KMS-11 (cell line): ENCODE measurements around the gene FRMD1.

Source experiments
- H2AFZ ChIP-seq: fragments of 200-600 bp; sonication (generic); 2 replicates; pipeline ENCODE4 v1.6.1; 2016; ENCODE audit warnings: antibody characterized with exemption, mixed run types, low read depth
- H3K27ac ChIP-seq: fragments of 200-600 bp; sonication (generic); 2 replicates; pipeline ENCODE4 v1.6.1; 2016; ENCODE audit warnings: mild to moderate bottlenecking, mixed run types
- H3K27me3 ChIP-seq: fragments of 200-600 bp; sonication (generic); 2 replicates; pipeline ENCODE4 v1.6.1; 2017; ENCODE audit warnings: mild to moderate bottlenecking, low read depth, mixed run types, moderate library complexity; ENCODE audit not compliant: insufficient read depth
- H3K36me3 ChIP-seq: fragments of 200-600 bp; sonication (generic); 2 replicates; pipeline ENCODE4 v1.6.1; 2017; ENCODE audit warnings: mild to moderate bottlenecking, mixed run types; ENCODE audit not compliant: insufficient read depth
- H3K4me1 ChIP-seq: fragments of 200-600 bp; sonication (generic); 2 replicates; pipeline ENCODE4 v1.6.1; 2016; ENCODE audit warnings: mild to moderate bottlenecking, low read depth, mixed run types; ENCODE audit not compliant: poor library complexity, severe bottlenecking
- H3K4me2 ChIP-seq: fragments of 200-600 bp; sonication (generic); 2 replicates; pipeline ENCODE4 v1.7.0; 2016; ENCODE audit warnings: mild to moderate bottlenecking, mixed run types
- H3K4me3 ChIP-seq: fragments of 200-600 bp; sonication (generic); IDR thresholded peaks from 2 replicates; pipeline ENCODE4 v1.6.1; 2017; ENCODE audit warnings: low read depth, low read length, mixed read lengths; ENCODE audit not compliant: insufficient read depth
- H3K79me2 ChIP-seq: fragments of 200-600 bp; sonication (generic); 2 replicates; pipeline ENCODE4 v1.6.1; 2016; ENCODE audit warnings: low read depth, mixed run types; ENCODE audit not compliant: insufficient read depth
- H3K9ac ChIP-seq: fragments of 200-600 bp; sonication (generic); 2 replicates; pipeline ENCODE4 v1.6.1; 2016; ENCODE audit warnings: mild to moderate bottlenecking, mixed run types
- H4K20me1 ChIP-seq: fragments of 200-600 bp; sonication (generic); 2 replicates; pipeline ENCODE4 v1.6.1; 2016; ENCODE audit warnings: mild to moderate bottlenecking, mixed run types; ENCODE audit not compliant: insufficient read depth
- TF ChIP-seq, protein P1 (sequence below): fragments of 200-600 bp; sonication (generic); conservative IDR thresholded peaks from 2 replicates; pipeline ENCODE4 v1.6.1; 2017; ENCODE audit warnings: low read depth, mild to moderate bottlenecking, antibody characterized with exemption, low read length, moderate library complexity, mixed read lengths

The FRMD1 gene

DNA sequence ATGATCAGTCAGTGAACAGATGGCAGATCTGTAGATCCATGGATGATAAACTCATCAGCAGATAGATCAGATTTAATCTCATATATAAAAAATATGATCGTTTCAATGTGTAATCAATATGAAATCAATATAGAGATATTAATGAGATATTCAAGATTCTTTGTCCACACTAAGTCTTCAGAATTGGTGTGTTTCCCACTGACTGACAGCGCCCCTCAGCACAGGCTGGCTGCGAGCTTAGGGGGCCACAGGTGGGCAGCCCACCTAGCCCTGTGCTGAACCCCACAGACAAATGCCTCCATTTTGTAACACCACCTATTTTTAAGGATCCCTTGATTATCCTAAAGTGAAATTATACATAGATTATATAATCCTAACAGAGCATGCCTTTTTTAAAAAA lies 32.3 kb downstream of the FRMD1 start:
- H3K4me1 ChIP-seq, result no peaks in the 10 kb centered on the region
- no peak overlapping the region for H2AFZ ChIP-seq
- no peaks in the 10 kb centered on the region for H3K36me3 ChIP-seq
- no peaks in the 10 kb centered on the region for H4K20me1 ChIP-seq
- H3K27ac ChIP-seq, result no peak overlapping the region
- no peak overlapping the region for H3K4me3 ChIP-seq
- TF ChIP-seq, protein P1, sequence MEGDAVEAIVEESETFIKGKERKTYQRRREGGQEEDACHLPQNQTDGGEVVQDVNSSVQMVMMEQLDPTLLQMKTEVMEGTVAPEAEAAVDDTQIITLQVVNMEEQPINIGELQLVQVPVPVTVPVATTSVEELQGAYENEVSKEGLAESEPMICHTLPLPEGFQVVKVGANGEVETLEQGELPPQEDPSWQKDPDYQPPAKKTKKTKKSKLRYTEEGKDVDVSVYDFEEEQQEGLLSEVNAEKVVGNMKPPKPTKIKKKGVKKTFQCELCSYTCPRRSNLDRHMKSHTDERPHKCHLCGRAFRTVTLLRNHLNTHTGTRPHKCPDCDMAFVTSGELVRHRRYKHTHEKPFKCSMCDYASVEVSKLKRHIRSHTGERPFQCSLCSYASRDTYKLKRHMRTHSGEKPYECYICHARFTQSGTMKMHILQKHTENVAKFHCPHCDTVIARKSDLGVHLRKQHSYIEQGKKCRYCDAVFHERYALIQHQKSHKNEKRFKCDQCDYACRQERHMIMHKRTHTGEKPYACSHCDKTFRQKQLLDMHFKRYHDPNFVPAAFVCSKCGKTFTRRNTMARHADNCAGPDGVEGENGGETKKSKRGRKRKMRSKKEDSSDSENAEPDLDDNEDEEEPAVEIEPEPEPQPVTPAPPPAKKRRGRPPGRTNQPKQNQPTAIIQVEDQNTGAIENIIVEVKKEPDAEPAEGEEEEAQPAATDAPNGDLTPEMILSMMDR, result no peak
- H3K27me3 ChIP-seq, result 0 out of 2 replicates have a peak, but pooled peaks cover 3% of the 10 kb centered on the region
- H3K4me2 ChIP-seq, result no peak overlapping the region
- no peaks in the 10 kb centered on the region for H3K79me2 ChIP-seq
- no peak overlapping the region for H3K9ac ChIP-seq

DNA sequence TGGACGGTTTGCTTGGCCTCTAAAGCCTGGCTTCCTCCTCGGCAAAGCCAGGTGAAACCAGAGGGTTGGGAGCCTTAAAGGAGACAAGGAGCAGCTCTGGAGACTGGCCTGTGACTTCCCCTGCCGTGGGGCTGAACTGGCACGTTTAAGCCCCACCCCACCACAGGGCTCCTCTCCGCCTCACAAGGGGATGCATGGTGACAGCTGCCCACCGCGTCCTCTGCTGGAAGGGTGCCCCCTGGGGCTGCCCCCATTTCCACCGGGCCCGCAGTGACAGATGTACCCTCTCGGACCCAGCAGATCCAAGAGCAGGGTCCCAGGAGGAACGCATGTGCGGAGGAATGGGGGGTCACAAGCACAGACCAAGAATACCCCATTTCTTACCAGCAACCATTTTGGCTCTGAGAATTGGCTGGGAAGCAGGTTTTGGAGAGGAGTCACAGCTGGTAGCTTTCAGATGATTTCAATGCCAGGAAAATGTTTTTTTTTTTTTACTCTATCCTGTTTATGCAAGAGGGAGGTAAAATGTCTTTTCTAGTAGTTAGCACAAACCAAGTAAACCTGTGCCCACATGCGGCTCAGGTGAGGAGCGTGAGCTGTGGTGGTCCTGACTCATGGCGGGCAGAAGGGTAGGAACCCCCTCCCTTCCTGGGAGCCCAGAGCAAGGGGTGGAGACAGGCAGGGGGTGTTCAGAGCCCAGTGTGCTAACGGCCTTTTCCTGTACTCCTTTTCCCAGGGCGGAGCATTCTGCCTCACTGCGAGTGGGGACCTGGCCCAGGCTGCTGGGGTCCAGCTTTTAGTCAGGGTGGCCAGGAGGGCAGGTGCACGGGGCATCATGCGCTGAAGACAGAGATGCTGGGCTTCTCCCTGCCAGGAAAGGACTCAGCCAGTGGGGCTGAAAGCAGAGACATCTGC lies 33.0 kb downstream of the FRMD1 start:
- H3K4me2 ChIP-seq, result no peak overlapping the region

DNA sequence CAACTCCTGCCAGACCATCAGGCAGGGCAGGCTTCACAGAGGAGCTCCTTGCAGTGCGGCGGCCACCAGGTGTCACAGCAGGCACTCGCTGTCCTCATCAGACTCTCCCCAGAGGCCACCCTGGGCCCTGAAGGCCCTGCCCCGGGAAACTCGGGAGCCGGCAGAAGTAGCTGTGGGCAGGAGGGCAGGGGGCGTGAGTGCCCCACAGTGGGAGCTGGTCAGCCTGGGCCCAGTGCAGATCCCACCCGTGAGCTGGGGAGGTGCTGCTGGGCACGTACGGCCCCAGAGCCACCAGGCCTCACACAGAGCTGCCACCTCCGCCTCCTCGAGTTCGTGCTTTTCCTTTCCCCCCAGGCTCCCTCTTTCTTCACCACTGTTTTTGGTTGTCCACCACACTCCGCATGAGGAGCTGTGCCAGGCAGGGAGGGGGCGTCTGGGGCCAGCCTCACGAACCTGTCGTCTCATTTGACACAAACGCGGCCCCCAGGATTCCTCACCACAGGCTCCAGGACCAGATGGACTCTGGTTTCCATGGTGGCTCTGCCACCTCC lies 33.8 kb downstream of the FRMD1 start:
- no peaks in the 10 kb centered on the region for H3K79me2 ChIP-seq
- H4K20me1 ChIP-seq, result no peaks in the 10 kb centered on the region
- H3K27me3 ChIP-seq, result no peaks in the 10 kb centered on the region
- H3K9ac ChIP-seq, result no peak overlapping the region
- no peaks in the 10 kb centered on the region for H3K36me3 ChIP-seq
- H3K27ac ChIP-seq, result no peak overlapping the region
- H3K4me2 ChIP-seq, result no peak overlapping the region
- H3K4me3 ChIP-seq, result no peak overlapping the region
- TF ChIP-seq, protein P1, result no peak
- no peak overlapping the region for H2AFZ ChIP-seq
- no peaks in the 10 kb centered on the region for H3K4me1 ChIP-seq

More for the DNA sequence above, 33.0 kb downstream of the FRMD1 start:
- H2AFZ ChIP-seq, result no peak overlapping the region
- TF ChIP-seq, protein P1, result no peak
- H3K79me2 ChIP-seq, result no peaks in the 10 kb centered on the region
- no peak overlapping the region for H3K27ac ChIP-seq
- H3K4me3 ChIP-seq, result no peak overlapping the region
- H4K20me1 ChIP-seq, result no peaks in the 10 kb centered on the region
- H3K9ac ChIP-seq, result no peak overlapping the region
- H3K4me1 ChIP-seq, result no peaks in the 10 kb centered on the region
- H3K36me3 ChIP-seq, result no peaks in the 10 kb centered on the region
- H3K27me3 ChIP-seq, result no peaks in the 10 kb centered on the region

DNA sequence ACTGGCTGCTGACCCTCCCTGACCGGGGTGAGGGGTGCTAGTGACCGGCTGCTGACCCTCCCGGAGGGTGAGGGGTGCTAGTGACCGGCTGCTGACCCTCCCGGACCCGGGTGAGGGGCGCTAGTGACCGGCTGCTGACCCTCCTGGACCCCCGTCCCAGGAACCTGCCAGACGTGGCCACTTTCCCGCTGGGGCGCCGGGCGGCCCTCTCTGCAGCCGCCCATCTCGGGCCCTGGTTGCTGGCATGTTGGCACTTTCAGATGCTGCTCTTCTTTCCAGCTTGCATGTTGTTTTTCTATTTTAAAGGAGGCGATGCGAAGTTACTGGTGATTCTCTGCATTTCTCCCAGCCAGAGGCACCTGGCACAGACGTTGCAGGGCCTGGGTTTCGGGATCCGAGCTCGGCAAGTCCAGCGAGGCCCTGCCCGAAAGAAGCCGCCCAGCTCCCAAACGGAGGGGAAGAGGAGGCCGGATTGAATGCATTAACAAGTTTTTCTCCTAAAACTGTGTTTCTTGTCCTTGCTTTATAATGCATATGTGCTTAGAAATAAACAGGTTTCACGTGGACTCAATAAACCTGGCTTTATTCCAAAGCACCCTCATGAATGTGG lies 34.4 kb downstream of the FRMD1 start:
- Histone ChIP-seq H3K36me3 (no peaks in the 10 kb centered on the region), H3K4me2 (no peak overlapping the region), H2AFZ (no peak overlapping the region), H3K27ac (no peak overlapping the region), H3K4me1 (no peaks in the 10 kb centered on the region), H3K79me2 (no peaks in the 10 kb centered on the region), H3K4me3 (no peak overlapping the region), H4K20me1 (no peaks in the 10 kb centered on the region), H3K27me3 (no peaks in the 10 kb centered on the region), H3K9ac (no peak overlapping the region)
- TF ChIP-seq, protein P1, result no peak
